Measurements from ENCODE around the gene NLRC3. TPM values are rescaled to one million over a fixed set of nuclear protein-coding genes. Genes with fewer than 3 reads are reported as not detected.

Gene NLRC3
- total RNA-seq, 2 experiments from 2014 or later: 12.6 TPM

DNA sequence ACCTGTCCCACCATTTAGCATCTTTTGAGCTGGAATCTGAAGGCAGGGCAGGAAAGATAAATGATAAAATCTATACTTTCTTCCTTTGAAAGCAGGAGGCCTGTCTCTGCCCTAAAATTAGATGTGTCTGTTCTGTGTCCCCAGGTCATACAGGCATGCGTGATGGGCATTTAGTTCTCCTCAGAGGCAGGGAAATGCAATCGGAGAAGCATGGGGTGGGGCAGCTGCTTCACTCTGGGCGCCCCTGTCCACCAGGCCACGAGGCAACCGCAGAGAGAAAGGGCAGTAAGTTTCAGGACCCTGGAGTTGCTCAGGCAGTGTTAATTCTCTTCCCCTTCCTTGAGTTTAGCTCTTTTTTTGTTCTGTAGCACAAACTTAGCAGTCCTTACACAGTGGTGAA, 51.3 kb downstream of the NLRC3 start:
- ChIA-PET POLR2A (no interaction called here), CTCF (no interaction called here)

DNA sequence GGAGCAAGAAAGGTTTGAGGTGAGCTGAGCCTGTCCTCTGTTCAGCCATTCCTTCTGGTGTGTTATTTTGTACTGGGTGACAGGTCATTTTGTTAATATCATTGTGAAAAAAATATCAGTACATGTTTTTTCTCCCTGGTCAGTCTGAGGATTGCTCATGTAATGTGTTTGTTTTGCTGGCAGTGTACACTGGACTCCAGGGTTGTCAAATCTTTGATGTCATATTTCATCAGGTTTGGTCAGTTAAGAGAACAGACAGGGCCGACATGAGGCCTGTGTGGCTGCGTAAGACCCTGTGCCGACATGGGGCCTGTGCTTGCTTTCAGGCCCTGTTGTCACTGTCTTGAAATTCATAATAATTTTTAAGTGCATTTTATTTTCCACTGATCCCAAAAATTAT, 53.9 kb downstream of the NLRC3 start:
- CTCF ChIA-PET: no interaction called here
- POLR2A ChIA-PET: no interaction called here

DNA sequence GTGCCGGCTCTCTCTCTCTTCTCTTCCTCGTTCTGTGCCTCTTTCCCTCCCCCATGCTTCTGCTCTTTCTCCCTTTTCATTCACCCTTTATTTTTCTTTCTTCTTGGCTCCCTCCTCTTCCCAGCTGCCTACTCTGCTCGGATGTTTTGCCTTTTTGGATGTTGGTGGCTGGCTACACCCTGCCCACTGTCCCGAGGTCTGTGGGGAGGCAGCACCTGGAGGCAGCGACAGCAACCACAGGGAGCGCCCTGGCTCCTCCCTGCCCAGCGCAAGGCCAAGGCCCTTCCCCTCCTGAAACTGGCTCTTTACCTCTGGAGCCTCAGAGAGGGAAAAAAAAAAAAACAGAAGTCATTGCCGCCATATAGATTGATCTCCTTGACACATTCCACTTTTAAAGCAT, 56.4 kb downstream of the NLRC3 start:
- CTCF ChIA-PET: no interaction called here
- POLR2A ChIA-PET: no interaction called here

DNA sequence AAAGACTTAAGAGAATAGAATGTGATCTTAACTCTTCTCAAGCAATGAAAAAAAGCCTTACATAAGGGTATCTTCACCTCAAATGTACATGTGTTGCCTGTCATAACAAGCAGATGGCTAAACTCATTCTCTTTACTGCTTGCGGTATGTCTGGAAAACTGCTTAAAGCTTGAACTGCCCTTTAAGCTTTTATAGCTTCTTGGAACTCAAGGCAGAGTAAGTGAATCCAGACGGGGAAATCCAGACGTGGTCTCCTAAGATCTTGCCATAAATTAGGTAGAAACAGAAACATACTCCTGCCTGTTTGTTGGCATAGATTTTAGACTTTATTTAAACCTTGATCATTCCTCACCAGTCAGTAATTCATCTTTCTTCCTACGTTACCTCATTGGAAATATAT, 56.8 kb downstream of the NLRC3 start:
- ChIA-PET CTCF (no interaction called here), POLR2A (no interaction called here)

DNA sequence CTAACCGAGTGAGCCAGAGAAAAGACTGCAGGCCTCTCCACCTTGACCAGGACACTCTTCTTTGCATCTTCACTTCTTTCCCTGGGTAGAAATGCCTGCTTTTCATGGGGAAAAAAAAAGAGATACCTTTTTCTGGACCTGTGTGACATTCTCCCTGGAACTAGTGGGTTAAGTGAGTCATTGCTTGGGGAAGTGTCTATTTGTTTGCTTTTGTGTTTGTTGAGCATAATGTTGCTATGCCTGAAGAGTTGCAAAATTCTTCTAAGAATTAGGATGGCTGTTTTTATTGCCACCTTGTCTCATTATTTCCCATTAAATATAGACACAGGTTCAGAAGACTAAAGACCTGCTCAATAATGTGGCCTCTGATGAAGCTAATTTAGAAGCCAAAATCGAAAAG, 57.6 kb downstream of the NLRC3 start:
- ChIA-PET CTCF (interaction anchor here (1.3 kb wide), 1 partner anchor 8 kb away, joined by 3 read pairs; no protein-coding TSS in a partner anchor), POLR2A (interaction anchor here (0.6 kb wide), 1 partner anchor 439 kb away, joined by 7 read pairs; no protein-coding TSS in a partner anchor)

DNA sequence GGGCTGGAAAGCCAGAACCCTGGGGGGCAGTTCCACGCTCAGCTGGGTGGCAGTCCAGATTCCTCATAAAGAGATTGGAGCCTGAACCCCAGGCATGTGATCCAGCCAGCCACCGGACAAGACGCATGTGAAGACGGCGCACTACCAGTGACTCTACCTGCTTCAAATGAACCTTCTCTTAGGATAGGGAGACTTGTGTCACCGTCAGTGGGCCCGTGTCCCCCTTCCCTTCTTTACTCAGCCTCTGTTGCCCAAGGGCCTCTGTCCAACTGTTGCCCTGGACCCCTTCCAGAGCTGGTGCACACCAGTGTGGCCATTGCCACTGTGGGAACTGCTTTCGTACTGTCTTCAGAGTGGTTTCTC, 58.2 kb downstream of the NLRC3 start:
- CTCF ChIA-PET: interaction anchor here (1.3 kb wide), 1 partner anchor 8 kb away, joined by 3 read pairs; no protein-coding TSS in a partner anchor

DNA sequence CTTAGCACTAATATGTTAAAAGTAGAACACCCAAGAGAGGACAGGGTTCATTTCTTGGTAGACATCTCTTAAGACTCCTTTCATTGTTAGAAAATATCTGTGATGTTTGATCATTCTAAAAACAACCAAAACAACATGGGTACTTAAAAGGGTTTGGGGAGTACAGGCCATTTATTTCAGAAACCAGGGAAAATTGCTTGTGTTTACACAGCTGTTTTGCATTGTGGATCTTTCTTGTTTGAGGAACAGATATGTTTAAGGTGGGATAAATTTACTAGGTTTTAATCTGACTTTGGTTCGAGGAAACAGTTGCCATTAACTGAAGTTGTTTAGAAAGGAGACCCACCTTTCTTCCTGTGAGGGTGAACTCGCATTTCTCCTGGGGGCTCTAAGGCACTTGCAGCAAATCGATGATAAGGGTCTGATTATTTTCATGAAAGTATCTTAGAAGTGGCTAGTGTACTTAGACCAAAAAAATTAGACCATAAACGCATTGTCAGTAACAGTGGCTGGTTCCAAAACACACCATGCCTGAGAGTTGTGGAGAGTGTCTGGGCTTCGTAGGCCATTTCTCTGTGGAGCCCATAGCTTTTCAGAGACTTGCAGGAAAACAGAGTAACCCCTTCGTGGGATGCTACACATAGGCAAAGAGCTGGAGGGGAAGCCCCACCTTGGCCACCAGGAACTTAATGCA, 58.8 kb downstream of the NLRC3 start:
- ChIA-PET POLR2A (no interaction called here), CTCF (interaction anchor here (0.6 to 1.3 kb wide), 2 partner anchors 9 to 86 kb away, joined by 3 to 5 read pairs; no protein-coding TSS in a partner anchor)

More for the DNA sequence above, 58.2 kb downstream of the NLRC3 start:
- POLR2A ChIA-PET: no interaction called here

DNA sequence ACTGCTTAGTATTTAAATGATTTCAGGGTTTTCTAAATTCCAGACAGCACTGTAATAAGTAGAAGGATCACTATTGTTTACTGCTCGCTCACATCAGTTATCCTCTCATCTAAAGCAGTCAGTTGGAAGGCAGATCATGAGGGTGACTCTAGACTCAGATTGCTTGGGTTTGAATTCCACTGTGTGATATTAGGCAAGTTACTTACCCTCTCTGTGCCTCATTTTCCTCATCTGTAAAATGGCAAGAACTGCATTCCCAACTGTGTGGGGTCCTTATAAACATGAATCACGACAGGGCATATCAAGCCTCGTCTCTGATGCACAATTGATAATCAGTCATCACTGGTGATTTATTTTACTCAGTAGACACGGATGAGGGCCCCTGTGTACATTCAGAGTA, 61.3 kb downstream of the NLRC3 start:
- CTCF ChIA-PET: interaction anchor here (0.7 kb wide), 1 partner anchor 8 kb away, joined by 3 read pairs; no protein-coding TSS in a partner anchor

DNA sequence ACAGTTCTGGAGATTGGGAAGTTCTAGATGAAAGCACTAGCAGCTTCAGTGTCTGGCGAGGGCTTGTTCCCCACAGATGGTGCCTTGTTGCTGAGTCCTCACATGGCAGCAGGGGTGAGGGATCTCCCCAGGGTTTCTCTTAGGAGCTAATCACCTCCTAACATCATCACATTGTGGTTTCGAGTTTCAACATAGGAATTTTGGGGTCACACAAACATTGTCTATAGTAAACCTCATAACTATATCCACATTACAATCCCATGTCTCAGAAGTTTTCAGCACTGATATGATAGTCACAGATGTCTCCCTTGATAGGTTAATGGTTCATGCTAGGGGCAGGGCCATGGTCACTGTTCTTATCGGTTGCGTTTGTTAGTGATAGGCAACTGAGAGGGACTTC, 62.6 kb downstream of the NLRC3 start:
- POLR2A ChIA-PET: no interaction called here
- CTCF ChIA-PET: no interaction called here

More for the DNA sequence above, 61.3 kb downstream of the NLRC3 start:
- POLR2A ChIA-PET: no interaction called here

DNA sequence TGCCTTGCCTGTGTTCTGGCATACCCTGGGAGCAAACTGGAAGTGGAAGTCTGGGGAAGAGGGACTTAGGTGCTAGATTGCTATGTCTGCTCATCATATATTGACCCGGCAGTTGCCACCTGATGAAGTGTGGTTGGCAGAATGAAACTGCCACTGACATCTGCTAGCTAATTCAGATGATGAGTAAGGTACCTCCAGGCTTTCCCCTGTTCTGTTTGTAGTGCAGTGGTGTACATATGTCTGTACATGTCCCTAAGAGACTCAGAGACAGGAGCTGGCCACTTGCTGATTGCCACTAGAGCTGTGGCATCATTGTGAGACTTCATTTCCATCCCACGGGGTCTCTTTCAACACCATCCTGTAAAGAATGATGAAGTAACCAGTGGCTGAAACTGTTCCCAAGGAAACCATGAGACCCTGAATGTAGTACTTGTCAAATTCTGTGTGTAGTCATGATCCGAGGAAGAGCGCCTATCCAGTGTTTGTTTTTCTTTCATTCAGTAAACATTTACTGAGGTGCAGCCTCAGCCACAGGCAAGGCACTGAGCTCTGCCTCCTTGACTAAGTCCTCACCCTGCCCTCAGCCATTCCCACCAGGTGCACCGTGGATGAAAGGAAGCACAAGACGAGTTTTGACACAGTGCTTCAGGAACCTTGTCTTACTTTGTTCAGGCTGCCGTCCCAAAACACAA, 63.2 kb downstream of the NLRC3 start:
- CTCF ChIA-PET: no interaction called here

DNA sequence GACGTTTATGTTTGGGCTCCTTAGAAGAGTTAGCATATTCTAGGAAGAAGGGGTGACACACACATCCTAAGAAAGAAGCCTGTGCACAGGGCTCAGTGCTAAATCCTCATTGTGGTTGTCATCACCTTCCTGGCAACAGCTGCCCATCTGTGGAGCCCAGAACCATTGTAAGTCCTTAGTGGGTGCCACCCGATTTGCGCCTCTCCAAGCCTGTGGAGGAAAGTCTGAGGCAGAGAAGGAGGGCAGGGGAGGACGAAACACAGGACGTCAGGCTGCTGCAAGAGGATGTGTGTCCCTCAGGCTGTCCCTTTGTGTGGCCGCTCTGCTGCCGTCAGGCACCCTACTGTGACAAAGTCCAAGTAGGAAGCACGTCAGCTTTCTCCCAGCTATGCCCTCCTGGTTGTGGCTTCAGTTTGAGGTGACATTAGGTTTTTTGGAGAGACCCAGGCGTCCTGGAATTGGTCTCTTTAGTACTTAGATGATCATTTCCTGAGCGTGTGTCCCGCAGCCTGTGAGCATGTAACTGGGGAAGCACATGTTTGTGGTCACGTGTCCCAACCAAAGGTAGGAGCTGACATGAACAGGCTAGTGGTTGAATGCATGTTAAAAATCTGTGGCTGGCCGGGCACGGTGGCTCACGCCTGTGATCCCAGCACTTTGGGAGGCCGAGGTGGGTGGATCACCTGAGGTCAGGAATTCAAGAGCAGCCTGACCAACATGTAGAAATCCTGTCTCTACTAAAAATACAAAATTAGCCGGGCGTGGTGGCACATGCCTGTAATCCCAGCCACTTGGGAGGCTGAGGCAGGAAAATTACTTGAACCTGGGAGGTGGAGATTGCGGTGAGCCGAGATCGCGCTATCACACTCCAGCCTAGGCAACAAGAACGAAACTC, 65.7 kb downstream of the NLRC3 start:
- POLR2A ChIA-PET: no interaction called here

More for the DNA sequence above, 63.2 kb downstream of the NLRC3 start:
- POLR2A ChIA-PET: no interaction called here

DNA sequence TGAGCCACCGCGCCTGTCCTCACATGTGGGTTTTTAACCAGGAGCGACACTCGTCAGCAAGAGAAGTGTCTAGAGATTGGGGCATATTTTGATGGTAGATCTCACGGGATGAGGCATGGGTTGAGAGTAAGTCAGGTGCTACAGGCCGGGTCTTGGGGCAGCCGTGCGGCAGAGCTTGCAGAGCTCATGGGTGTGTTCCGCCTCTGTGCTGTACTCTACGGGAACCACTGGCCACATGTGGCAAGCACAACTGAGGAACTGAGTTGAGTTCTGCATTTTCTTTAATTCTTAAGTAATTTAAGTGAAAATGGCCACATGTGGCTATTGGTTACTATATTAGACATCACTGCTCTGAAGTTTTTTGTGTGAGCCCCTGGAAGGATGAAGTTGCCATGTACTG, 66.8 kb downstream of the NLRC3 start:
- POLR2A ChIA-PET: no interaction called here
- CTCF ChIA-PET: no interaction called here

More for the DNA sequence above, 65.7 kb downstream of the NLRC3 start:
- CTCF ChIA-PET: interaction anchor here (0.7 kb wide), 1 partner anchor 346 kb away, joined by 3 read pairs; no protein-coding TSS in a partner anchor

DNA sequence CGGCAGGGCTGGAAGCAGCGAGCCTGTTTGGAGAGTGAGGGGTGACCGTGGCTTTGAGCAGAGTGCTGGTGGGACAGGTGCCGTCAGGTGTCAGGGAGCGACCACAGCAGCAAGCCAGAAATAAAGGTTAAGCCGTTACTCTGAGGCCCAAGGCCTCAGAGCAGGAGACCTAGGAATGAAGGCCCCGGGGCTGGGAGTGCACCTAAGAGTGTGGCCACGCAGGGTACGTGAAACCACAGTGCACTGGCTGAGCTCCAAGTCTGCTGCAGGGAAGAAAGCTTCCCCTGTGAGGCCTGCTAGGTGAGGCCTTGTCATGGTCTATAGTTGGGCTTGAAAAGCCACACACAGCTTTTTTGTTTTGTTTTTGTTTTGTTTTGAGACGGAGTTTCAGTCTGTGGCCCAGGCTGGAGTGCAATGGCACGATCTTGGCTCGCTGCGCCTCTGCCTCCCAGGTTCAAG, 67.7 kb downstream of the NLRC3 start:
- ChIA-PET POLR2A (interaction anchor here (1.1 kb wide), 1 partner anchor 9 kb away, joined by 3 read pairs; no protein-coding TSS in a partner anchor), CTCF (no interaction called here)

DNA sequence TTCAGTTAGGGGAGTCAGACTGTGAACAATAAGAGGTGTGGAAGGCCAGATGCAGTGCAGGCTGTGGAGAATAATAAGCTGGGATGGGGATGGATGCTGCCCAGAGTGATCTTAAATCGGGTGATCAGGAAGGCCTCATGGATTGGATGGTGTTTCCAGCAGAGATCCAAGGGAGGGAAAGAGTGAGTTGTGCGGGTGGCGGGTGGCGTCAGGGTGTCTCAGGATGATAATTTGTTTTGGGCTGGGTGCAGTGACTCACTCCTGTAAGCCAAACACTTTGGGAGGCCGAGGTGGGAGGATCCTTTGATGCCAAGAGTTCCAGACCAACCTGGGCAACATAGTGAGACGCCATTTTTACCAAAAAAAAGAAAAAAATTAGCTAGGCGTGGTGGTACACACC, 68.5 kb downstream of the NLRC3 start:
- ChIA-PET POLR2A (no interaction called here), CTCF (no interaction called here)

DNA sequence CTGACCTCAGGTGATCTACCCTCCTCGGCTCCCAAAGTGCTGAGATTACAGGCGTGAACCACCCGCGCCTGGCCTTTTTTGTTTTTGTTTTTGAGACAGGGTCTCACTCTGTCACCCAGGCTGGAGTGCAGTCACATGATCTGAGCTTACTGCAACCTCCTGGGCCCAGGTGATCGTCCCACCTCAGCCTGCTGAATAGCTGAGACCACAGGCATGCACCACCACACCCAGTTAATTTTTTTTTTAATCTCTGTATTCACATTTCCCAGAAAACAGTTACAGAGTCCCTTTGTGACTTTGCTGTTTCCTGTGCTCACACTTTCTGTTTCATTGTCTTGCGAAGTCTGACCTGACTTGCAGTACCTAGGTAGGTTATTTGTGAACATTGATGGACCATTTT, 73.7 kb downstream of the NLRC3 start:
- CTCF ChIA-PET: interaction anchor here (0.5 kb wide), 1 partner anchor 42 kb away, joined by 4 read pairs; no protein-coding TSS in a partner anchor

DNA sequence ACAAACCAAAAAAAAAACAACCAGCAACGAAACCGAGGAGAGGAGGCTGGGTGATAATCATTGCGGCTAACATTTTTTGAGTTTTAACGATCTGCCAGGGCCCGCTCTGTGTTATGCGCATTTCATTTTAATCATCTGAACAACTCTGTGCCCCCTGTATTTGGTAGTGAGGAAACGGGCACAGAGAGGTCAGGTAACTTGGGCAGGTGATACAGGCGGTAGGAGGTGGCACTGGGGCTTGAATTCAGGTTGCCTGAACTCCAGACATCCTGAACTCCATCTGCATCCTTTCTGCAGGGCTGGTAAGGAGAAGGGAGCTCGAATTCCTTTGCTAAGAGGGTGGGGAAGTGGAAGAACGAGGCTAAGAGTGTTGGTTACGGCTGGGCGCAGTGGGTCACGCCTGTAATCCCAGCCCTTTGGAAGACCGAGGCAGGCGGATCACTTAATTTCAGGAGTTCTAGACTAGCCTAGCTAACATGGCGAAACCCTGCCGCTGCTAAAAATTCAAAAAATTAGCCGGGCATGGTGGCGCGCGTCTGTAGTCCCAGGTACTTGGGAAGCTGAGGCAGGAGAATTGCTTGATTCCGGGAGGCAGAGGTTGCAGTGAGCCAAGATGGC, 75.3 kb downstream of the NLRC3 start:
- POLR2A ChIA-PET: interaction anchor here (0.7 kb wide), 1 partner anchor 355 kb away, joined by 5 read pairs; no protein-coding TSS in a partner anchor
- CTCF ChIA-PET: interaction anchor here (0.7 to 1.5 kb wide), 3 partner anchors 57 to 752 kb away, joined by 3 to 7 read pairs (median 5); no protein-coding TSS in a partner anchor

More for the DNA sequence above, 73.7 kb downstream of the NLRC3 start:
- POLR2A ChIA-PET: no interaction called here

DNA sequence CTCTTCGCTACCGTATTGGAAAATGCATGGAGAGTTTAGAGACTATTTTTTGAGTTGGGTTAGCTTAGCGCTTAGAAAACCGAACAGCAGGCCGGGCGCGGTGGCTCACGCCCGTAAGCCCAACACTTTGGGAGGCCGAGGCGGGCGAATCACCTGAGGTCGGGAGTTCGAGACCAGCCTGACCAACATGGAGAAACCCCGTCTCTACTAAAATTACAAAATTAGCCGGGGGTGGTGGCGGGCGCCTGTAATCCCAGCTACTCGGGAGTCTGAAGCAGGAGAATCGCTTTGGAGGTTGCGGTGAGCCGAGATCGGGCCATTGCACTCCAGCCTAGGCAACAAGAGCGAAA, 75.8 kb downstream of the NLRC3 start:
- POLR2A ChIA-PET: interaction anchor here (1.2 kb wide), 1 partner anchor 12 kb away, joined by 6 read pairs; no protein-coding TSS in a partner anchor
- CTCF ChIA-PET: interaction anchor here (0.9 to 1.5 kb wide), 2 partner anchors 235 to 752 kb away, joined by 3 to 7 read pairs; no protein-coding TSS in a partner anchor

DNA sequence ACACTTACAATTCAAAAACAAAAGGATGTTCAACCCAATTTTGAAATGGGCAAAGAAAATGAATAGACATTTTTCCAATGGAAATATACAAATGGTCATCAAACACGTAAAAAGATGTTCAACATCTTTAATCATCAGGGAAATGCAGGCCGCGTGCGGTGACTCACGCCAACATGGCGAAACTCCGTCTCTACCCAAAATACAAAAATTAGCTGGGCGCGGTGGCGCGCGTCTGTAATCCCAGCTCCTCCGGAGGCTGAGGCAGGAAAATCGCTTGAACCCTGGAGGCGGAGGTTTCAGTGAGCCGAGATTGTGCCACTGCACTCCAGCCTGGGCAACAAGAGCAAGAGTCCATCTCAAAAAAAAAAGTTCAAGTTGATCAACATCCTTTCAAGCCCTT, 78.2 kb downstream of the NLRC3 start:
- POLR2A ChIA-PET: no interaction called here

DNA sequence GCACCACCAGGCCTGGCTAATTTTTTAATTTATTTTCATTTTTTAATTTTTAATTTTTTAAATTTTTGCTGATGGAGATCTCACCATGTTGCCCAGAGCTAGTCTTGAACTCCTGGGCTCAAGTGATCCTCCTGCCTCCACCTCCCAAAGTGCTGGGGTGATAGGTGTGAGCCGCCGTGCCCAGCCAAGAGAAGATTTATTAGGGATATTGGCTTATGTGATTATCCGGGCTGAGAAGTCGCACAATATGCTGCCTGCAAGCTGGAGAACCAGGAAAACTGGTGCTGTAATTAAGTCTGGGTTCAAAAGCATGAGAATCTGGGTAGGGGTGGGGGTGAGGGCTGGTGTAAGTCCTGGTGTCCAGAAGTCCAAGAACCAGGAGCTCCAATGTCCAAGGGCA, 79.4 kb downstream of the NLRC3 start:
- ChIA-PET CTCF (no interaction called here), POLR2A (no interaction called here)

More for the DNA sequence above, 78.2 kb downstream of the NLRC3 start:
- CTCF ChIA-PET: no interaction called here

All from activated CD8-positive, alpha-beta memory T cell treated with anti-CD3 and anti-CD28 coated beads for 36 hours (primary cell).